Stimulated activated CD8-positive, alpha-beta memory T cell treated with anti-CD3 and anti-CD28 coated beads, Interleukin-4, amount 100 ng/mL, for 48 hours (primary cell): Measurements from ENCODE around the gene SPATA31A6.
"Not testable (repeated sequence)": the region's sequence is repeated elsewhere in the genome, so short reads cannot be mapped to it uniquely, and the experiment has no call there.

Experiments
- DNase-seq: peaks from one replicate; pipeline ENCODE4 v3.0.0-alpha.2; 2020

SPATA31A6 gene

GRCh38 chr9:42183359-42183758 lies at the start of gene SPATA31A6:
Gene SPATA31A6, plus strand, starts transcription at chr9:42183659. Its CDS starts 29 bp downstream, at chr9:42183688.
- not testable (repeated sequence) for DNase-seq

GRCh38 chr9:42160299-42160698 lies 23.2 kb upstream of the SPATA31A6 start:
- not testable (repeated sequence) for DNase-seq

GRCh38 chr9:42219861-42220260 lies 36.4 kb downstream of the SPATA31A6 start:
- DNase-seq, result not testable (repeated sequence)

- not testable (repeated sequence) for DNase-seq
These were observed 39.8 kb downstream of the SPATA31A6 start for GRCh38 chr9:42223230-42223629.

GRCh38 chr9:42233031-42233430 lies 49.6 kb downstream of the SPATA31A6 start:
- DNase-seq, result not testable (repeated sequence)

GRCh38 chr9:42234610-42235009 lies 51.2 kb downstream of the SPATA31A6 start:
- not testable (repeated sequence) for DNase-seq

- not testable (repeated sequence) for DNase-seq
These were observed 52.0 kb downstream of the SPATA31A6 start for GRCh38 chr9:42235352-42235991.

GRCh38 chr9:42236097-42236496 lies 52.6 kb downstream of the SPATA31A6 start:
- DNase-seq, result not testable (repeated sequence)

GRCh38 chr9:42237381-42237780 lies 53.9 kb downstream of the SPATA31A6 start:
- not testable (repeated sequence) for DNase-seq

- not testable (repeated sequence) for DNase-seq
These were observed 55.4 kb downstream of the SPATA31A6 start for GRCh38 chr9:42238862-42239261.
